ENCODE data around the gene ST3GAL5. TPM values are rescaled to one million over a fixed set of nuclear protein-coding genes. Genes with fewer than 3 reads are reported as not detected.
"Not testable (repeated sequence)": the region's sequence is repeated elsewhere in the genome, so short reads cannot be mapped to it uniquely, and the experiment has no call there.

Gene ST3GAL5
- polyA plus RNA-seq, 10 donors = 23.1 to 40.1 (median 31.7) TPM

GRCh38 chr2:85894554-85895278, 5.9 kb upstream of the ST3GAL5 start:
- DNase-seq = not testable (repeated sequence)

DNA sequence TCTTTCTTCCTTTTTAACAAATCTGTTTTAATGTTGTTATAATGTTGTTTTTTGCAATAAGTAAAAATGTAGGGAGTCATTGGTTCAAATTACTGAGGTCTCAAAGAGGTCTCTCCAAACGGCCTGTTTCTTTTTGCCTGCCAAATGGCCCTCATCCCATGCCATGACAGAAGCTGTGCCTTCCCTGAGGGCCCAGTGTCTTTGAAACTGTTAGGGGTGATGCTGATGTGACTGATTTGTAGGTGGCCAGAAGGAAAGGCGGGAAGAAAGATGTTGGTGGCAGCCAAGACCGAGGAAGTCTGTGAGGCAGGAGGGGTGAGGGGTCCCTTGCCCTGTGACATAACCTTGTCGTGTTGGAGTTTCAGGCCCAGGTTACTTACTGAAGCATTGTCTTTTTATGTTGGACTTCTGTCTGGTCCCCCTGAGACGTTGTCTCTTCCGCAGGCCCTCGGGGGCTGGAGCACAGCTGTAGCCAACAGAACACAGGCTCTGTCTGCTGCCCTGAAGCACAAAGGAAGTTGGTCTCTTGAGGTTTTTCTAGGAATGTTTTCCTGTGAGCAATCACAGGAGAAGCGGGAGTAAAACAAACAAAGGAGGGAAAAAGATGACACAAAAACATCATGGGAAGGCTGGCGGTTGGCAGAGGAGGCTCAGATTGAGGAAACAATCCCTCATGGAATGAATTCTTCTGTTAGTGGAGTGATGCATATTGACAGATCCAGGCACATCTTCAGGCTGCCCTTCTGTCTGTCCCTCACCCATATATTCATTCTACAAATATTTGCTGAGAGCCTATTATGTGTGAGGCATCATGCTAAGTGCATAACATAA, 4.9 kb upstream of the ST3GAL5 start:
- DNase-seq = peak in 1 of 3 donors; percentile 85

DNA sequence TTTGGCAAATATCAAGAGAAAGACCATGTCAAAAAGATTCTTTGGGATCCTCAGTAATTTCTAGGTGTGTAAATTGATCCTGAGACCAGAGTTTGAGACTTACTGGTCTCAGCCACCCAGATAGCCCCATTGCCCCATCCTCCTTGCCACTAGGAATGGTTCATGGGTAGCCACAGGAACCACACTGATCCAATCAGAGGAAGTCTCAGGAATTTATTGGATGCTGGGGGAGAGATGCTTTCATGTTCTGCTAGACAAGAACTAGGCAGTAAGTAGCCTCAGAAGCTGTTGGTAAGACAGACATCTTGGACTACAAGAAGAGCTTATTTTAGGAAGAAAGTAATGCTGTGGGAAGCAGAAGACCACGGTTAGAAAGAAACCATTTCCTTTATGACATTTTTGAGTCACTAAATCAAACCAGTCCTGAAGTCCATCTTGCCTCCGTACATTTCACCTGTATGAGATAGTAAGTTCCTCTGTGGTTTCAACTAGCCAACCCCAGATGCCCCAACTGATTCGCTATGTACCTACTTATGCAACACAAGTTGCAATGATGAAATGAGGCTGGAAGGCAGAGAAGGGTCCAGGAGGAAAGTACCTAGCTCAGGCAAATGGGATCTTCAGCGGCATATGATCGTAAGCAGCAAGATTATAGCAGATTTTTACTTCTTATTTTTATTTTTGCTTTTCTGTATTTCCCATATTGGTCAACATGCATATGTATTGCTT, 3.6 kb upstream of the ST3GAL5 start:
- no peak for DNase-seq

- no peak for DNase-seq
These were observed 1.9 kb upstream of the ST3GAL5 start for GRCh38 chr2:85890522-85891176.

DNA sequence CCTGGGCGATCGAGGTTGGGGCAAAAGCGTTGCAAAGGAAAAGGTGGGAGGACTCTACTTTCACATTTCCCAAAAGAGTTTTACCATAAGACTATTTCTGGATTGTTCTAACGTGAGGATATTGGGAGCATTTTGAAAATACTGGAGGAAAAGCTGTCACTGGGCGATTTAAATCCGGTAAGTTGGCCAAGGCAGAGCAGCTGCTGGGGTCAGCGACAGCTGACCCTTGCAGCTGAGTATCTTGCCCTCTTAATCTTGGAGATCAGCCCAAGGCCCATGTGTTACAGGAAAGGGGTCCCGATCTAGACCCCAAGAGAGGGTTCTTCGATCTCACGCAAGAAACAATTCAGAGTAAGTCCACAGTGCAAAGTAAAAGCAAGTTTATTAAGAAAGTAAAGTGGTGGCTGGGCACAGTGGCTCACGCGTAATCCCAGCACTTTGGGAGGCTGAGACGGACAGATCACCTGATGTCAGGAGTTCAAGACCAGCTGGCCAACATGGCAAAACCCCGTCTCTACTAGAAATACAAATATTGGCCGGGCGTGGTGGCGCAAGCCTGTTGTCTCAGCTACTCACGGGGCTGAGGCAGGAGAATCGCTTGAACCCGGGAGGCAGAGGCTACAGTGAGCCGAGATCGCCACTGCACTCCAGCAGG, 964 bp upstream of the ST3GAL5 start:
- no peak for DNase-seq

DNA sequence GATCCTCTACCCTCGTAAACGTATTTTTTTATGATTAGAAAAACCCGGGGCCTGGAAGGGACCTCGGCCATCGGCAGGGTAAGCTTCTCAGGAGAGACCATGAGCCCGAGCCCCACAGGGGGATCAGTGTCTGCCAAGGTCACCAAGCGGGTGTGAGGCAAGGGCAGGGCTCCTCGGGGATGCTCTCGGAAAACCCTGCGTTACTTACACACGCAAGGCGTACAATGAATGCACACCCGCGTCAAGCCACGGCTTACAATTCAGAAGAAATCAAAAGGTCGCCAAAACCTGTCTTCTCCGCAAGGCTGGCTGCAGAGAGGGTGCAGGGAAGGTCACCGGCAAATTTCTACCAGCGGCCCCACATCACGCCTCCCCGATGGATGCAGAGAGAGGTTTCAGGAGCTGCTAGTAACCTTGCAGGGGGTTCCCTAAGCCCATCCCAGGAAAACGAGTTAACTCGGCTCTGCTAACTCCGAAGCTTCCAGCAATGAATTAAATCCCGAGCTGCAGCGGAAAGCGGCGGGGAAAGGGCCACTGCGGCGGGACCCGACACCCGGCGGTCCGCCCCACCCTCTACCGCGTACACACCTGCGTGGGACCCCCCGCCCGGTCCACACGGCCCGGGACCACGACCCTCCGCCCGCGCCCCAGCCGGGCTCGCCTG, 638 bp downstream of the ST3GAL5 start:
- peak in 2 of 3 donors; percentile 29 to 80 for DNase-seq

DNA sequence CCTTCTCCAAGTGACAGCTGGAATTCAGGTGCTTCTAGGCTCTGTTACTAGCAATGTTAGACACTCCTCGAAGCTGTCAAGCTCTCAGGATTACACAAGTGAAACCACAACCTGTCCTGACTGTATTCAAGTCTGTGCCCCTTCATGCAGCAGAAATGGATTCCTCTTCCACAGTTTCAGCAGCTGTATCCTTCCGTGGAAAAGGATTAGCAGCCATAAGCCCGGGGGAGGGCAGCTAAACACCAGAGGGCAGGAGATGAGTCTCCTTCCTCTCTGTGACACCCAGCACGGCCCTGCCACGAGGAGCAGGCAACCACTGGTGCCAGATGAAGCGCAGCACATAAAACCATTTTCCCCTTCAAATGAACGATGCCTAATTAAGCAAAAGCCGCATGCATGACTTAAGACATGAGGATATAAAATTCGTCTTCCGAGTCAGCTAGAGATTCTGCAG, 1.2 kb downstream of the ST3GAL5 start:
- DNase-seq = peak; percentile 44 to 80 (median 45)

GRCh38 chr2:85886590-85886989, 2.2 kb downstream of the ST3GAL5 start:
- peak in 2 of 3 donors; percentile 57 to 90 for DNase-seq

- no peak for DNase-seq
These were observed 2.6 kb downstream of the ST3GAL5 start for GRCh38 chr2:85886141-85886540.

GRCh38 chr2:85881781-85882180, 7.0 kb downstream of the ST3GAL5 start:
- DNase-seq = not testable (repeated sequence)

GRCh38 chr2:85880716-85881328, 8.0 kb downstream of the ST3GAL5 start:
- DNase-seq = not testable (repeated sequence)

- DNase-seq = no peak
These were observed 9.9 kb downstream of the ST3GAL5 start for GRCh38 chr2:85878719-85879370.

DNA sequence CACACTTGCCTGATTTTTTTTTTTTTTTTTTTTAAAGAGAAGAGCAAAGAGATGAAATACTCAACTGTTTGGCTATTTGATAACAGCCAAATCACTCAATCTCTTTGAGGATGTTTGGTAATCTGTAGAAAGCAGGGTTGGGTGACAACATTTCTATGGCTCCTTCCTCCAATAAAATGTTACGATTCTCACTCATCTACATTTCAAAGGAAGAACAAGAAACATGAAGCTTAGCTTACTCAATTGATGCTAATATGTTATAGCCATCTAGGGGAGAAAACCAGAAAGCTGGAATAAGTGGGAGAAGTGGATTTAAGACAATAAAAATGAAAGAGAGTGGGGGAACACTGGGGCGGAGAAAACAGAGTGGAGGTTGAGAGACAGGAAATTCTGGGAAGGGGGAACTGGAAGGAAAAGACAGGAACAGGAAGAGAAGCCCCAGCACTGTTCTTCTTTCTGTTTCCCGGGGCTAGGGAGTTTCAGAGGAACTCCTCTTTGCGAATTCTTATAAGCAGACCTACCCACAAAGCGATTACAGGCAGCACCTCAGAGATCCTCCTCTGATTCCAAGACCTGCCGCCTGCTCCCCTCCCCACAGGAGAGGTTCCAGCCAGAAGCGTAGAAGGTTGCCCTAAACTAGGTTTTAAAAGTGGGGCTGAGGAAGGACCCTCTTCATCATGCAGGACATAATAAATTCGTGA, 13.3 kb downstream of the ST3GAL5 start:
- no peak for DNase-seq

DNA sequence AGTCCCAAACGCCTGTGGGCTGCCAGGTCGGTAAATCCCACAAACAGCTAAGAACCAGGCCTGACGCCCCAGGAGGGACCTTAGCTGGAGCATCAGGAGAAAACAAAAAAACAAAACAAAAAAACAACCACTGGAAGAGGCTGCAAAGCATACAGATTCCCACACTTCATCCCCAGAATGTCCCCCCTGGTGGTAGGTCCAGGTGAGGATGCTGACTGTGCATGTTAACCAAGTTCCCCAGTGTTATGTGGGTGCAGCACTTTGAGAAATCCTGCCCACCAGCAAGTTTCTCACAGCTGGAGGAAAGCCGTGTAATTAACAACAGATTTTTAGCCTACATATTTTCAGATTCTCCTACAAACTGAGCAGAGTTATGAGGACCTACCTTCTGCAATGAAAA, 15.1 kb downstream of the ST3GAL5 start:
- no peak for DNase-seq

DNA sequence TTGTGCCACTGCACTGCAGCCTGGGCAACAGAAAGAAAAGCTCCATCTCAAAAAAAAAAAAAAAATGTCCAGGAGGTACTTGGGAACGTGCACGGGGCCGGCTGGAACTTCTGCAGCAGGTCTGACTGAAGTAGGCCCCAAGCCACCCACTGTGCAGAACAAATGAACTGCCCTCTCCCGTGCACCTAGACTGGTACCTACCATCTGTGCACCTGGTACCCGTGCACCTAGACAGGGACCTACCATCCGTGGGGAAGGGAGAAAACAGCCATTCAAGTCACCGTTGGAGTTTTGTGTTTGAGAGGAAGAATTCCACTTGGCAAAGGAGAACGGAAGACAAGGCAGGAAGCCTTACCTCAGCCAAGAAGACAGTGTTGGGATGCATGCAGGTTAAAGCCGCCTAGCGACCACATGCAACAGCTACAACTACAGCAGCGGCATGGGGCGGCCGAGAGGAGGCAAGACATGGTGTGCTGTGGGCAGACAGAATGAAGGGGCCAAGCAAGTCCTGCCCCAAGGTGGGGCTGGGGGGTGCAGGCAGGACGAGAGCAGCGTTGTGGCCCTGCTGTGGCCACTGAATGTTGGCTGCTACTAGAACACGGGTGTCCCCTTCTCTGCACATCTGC, 16.1 kb downstream of the ST3GAL5 start:
- DNase-seq = no peak

DNA sequence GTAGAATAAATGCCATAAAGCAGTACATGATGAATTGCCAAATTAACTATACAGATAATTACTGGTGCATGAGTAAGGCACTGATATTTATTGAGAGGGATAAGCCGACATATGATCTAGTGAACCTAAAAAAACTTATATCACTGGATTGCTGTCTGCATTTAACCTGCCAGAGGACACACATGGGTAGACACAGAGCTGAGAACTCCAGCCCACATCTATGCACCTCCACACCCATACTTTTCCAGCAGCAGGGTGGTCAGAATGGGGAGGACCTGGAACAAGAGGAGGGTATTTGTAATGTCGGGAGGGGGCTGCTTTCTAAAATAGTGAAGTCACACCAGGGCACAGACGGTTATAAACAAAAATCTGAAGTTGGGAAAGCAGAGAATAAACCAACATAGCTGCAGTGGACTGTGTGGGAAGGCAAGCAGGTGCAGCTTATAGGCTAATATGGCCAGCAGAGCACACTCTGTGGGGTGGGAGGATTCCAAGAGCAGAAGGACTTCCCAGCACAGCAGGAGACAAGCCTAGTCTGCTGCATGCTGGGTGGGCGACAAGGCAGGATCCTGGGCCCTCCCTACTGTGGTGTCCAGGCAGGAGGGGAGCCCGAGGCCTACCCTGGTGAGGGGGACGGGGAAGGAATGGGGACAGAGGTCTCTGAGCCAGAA, 17.2 kb downstream of the ST3GAL5 start:
- no peak for DNase-seq

GRCh38 chr2:85868822-85869221, 20.0 kb downstream of the ST3GAL5 start:
- no peak for DNase-seq
